GM18511 (cell line): ENCODE results near the gene MX2.

Source experiments
- ATAC-seq: cut with Tn5 transposase; IDR thresholded peaks from one replicate; pipeline ENCODE4 v1.9.1; 2021; ENCODE audit warnings: mild to moderate bottlenecking, moderate library complexity; ENCODE audit not compliant: unreplicated experiment

The MX2 gene

DNA sequence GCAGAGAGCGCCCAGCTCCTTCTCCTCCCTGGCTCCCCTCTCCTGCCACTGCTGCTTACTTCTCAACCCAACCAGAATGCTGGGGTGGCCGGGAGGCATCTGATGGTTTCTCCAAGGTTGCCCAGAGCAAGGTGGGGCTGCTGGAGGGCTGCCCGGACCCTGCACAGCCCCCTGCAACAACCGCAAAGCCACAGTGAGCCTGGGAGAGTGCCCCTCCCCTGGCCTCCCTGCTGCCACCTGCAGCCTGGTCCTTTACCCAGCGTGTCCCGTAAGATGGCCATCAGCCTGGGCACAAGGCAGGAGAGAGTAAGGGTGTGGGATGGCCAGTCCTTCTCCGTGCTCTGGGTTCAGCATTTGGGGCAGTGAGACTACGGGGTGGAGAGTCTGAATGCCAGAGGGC lies 17.0 kb downstream of the MX2 start:
- ATAC-seq = no peak

DNA sequence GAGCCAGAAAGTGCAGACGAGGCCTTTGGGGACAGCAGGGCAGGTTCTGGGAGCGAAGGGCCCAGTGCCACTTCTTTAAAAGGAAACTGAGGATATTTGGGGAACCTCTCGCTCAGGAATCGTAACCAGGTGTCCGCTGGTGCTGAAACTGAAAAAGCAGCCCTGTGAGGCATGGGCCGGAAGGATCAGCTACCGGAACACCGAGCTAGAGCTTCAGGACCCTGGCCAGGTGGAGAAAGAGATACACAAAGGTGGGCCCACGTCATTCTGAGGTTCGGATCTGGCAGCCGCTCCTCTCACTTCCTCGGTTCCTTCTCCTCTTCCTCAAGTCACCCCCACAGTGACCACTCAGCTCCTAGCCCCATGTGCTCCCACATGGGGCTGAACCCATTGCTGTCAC lies 18.1 kb downstream of the MX2 start:
- ATAC-seq = no peak

DNA sequence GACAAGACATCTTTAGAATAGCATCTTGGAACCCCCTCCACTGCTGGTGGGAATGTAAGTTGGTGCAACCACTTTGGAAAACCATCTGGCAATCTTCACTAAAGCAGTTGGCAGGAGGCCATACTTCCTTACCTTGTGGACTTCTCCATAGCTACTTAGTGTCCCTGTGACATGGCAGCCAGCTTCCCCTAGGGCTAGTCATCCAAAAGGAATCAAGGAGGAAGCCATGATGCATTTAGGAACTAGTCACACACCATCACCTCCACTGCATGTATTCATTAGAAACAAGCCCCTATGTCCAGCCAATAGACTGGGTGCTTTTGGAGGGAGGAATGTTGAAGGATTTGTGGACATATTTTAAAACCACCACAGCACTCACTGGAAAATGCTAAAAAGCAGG lies 19.9 kb downstream of the MX2 start:
- no peak for ATAC-seq

DNA sequence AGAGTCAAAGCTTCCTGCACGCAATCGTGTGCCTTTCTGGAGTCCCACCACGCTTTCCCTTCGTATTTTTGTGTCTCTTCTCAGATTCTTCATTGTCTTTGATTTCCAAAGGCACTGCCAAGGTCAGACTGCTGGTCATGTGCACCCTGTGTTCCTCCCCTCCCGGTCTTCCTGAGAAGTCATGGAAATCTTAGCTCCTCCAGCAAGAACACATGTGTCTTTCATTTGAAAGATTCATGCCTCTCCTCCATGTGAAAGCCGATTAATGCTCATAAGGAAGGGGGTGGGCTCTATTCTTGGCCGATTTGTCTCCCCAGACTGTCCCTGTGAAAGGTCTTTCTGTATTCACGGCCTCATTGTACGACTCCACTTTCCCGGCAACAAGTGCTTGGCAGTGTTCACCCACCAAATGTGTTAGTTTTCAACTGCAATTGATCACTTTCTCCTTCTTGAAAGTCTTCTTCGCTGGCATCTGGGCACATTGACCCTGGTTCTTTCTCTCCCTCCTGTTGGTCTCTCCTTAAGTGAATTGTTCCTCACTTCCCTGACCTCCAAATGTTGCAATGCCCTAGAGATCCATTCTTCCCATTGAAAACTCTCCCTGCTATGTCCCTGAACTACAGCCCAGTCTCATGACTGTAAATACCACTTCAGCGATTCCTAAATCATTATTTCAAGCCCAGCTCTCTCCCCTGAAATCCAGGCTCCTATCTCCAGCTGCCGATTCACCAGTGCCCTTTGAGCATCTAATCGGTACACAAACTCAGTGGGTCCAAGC lies 25.4 kb downstream of the MX2 start:
- no peak for ATAC-seq

DNA sequence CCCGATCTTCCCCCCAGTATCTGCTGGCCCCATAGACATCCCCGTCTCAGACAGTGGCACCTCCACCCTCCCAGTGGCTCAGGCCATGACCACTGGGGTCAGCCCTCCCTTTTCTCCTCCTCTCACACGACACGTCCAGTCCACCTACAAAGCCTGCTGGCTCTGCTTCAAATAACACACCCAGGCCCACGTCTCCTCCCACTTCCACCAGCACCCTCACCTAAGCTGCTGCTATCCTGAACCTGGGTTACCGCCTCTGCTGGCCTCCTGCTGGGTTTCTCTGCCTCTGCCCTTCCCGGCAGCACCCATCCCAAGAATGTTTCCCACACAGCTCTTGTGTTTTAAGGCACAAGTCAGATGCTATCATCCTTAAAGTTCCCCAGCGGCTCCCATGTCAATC lies 26.0 kb downstream of the MX2 start:
- ATAC-seq = no peak

DNA sequence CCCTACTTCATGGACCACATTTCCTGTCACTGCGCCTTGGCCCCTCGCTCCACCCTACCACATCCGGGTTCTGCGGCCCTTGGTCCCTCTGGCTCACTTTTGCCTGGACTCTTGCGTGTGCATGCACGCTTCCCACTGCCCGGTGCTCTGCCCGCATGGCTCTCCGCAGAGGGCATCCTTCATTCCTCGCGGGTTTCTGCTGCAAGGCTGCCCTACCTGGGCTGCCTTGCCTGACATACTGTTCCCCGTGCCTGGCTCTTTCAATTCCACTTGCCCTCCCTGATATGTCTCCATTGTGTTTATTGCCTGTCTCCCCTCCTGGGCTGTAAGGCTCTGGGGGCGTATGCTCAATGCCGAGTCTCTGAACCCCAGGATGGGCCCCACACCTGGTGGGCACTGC lies 26.4 kb downstream of the MX2 start:
- no peak for ATAC-seq

DNA sequence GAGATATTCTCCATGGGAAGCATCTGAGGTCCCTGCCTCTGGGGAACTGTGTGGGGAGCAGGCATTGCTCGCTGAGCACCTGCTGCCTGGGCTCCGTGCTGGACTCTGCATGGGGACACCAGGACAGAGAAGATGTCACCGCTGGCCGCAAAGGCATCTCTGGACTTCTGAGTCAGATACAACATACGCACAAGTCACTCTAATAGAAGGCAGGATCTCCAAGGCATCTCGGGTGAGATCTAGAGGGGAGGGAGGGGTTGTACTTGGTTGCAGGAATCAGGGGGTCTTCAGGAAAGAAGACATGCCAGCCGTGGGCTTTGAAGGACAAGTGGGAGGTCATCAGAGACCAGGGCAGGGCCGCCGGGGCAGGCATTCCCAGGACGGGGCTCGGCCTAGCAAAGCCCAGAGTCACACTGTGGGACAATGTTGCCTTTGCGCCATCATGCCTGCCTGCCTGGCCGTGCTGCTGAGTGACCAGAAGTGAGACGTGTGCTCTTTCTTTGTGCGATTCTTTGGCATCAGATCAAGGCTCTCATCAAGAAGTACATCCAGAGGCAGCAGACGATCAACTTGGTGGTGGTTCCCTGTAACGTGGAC lies 28.3 kb downstream of the MX2 start:
- no peak for ATAC-seq

DNA sequence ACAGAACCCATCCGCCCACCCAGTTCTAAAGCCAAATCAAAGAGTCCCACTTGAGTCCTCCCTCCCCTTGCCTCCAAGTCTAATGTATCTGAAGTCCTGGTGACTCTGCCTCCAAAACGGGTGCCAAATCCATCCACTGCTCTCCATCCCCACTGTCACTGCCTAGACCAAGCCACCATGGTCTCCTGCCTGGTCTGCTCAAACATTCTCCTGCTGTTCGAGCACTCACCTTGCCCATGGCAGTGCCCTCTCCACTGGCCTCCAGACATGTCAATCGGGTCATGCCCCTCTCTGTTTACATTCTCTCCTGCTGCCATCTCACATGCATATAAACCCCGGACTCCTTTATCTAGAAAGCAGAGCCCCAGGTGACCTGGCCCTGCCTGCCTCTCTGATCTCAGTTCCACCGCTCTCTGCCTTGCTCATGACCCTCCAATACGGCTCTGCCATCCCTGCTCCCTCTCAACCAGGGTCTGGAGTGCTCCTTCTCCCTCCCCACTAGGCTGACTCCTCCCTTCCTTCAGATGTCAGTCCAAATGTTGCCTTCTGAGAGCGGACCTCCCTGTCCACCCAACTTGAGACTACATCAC lies 32.1 kb downstream of the MX2 start:
- ATAC-seq = no peak

DNA sequence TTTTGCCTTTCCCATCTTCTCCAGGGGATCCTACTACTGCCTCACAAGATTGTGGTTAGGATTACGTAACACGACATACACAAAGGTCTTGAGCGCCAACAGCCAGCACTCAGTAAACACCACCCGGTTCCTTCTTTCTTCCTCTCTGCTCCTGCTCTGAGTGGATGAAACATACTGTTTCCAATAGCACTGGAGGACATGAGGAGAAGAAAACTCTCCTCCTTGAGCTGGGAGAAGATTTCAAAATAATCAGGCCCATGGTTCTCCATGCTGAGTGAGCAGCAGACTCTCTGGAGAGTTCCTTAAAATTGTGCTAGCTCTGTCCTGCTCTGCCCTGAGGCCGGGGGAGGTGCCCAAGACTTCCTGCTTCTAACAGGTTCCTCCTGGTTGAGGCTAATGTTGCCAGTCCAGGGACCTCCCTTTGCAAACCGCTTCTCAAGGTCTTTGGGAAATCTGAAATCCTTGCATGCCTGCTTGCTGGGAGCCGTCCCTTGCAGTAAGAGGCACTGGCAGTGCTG lies 34.8 kb downstream of the MX2 start:
- no peak for ATAC-seq

DNA sequence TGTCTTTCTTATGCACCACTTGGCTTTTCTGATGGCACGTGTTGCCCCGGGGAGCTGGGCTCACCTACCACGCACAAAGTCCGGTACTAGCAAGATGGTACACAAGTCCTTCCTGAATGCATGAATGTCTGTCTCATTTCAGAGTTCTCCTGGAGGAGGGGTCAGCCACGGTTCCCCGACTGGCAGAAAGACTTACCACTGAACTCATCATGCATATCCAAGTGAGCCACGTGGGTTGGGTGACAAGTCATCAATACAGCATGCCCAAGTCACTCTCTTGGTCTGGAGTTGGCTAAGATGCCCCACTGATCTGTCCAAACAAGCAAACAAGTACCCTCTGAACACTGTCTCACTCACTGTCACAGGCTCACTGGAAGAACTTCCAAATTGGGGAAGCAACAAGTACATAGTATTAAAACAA lies 35.7 kb downstream of the MX2 start:
- ATAC-seq = no peak

DNA sequence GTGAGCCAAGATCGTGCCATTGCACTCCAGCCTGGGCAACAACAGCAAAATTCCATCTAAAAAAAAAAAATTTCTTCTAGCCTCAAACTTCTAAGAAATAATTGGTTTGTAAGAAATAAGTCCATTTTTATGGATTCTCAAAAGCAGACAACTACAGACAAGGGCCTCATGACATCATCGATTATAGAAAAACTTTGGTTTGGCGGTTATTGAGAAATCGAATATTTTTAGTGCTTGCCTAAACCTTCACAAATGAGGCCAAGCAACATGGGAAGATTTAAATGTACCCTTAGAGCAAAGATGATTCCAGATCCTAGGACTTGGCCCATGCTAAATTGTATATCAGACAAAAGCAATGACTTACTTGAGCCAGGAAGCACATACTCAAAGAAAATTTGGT lies 36.4 kb downstream of the MX2 start:
- no peak for ATAC-seq

DNA sequence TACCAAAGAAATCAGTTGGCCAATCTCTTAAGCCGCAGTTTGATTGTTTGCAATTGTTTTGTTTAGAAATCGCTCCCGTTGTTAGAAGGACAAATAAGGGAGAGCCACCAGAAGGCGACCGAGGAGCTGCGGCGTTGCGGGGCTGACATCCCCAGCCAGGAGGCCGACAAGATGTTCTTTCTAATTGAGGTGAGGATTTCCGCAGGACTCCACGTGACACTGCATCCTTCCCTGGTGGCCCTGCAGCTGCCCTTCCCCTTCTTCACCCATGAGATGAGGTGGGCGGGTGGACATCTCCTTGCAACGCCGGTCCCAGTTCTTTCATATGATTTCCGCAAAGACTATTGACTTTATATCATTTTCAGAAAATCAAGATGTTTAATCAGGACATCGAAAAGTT lies 37.0 kb downstream of the MX2 start:
- ATAC-seq = no peak

DNA sequence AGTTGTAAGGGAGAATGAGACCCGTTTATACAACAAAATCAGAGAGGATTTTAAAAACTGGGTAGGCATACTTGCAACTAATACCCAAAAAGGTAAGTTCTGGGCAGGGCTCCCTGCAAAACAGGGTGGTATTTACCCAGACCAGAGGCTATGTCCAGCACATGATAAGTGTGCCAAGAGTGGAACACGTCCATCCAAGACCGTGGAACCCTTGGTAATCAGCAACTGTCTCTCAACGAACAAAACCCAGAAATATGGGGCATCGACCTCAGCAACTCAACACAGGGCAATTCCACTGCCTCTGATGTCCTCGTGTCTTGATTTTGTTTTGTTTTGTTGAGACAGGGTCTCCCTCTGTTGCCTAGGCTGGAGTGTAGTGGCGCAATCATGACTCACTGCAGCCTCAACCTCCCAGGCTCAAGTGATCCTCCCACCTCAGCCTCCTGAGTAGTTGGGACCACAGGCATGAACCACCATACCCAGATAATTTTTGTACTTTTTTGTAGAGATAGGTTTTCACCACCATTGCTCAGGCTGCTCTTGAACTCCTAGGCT lies 37.5 kb downstream of the MX2 start:
- ATAC-seq = no peak

DNA sequence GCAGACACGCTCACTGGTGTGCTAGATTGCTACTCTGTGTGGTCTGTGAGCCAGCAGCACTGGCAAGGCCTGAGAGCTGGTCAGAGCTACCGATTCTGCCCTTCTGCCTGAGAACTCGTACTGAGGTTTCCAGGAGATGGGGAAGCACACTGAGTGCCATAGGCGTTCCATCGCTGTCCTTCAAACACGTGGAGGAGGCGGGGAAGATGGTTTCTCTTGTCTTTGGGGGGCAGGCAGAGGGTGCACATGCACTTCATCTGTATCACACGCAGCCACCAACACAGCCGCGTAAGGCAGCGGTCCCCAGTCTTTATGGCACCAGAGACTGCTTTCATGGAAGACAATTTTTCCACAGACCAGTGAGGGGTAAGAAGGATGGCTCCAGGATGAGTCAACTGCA lies 40.4 kb downstream of the MX2 start:
- ATAC-seq = no peak

DNA sequence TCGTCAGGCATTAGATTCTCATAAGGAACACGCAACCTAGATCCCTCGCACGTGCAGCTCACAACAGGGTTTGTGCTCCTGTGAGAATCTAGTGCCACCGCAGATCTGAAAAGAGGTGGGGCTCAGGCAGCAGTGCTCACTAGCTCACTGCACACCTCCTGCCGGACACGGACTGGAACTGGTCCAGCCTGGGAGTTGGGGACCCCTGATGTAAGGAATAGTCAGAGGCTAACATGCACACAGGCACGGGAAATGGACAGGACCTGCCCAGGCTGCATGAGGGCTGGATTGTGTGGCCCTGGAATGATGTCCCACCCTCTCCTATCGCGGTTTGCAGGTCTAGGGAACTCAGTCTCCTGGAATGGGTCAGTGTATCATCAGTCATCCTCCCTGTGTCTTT lies 41.0 kb downstream of the MX2 start:
- ATAC-seq = no peak

DNA sequence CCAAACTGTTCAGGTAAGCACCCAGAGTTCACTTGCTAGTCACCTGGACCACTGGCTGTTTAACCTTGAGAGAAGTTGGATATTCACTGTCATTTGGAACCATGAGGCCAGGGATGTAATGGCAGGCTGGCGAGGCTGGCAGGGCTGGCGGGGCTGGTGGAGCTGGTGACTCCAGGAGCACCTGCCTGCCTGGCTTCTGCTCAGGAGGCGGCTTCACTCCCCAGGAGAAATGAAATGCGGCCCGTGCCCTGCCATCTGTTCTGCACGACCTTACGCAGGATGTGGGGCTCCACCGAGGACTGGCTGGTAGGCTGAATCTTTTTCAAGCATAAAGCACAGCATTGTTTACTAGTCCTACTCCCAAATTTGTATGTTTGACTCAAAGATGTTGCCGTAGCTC lies 41.5 kb downstream of the MX2 start:
- no peak for ATAC-seq

DNA sequence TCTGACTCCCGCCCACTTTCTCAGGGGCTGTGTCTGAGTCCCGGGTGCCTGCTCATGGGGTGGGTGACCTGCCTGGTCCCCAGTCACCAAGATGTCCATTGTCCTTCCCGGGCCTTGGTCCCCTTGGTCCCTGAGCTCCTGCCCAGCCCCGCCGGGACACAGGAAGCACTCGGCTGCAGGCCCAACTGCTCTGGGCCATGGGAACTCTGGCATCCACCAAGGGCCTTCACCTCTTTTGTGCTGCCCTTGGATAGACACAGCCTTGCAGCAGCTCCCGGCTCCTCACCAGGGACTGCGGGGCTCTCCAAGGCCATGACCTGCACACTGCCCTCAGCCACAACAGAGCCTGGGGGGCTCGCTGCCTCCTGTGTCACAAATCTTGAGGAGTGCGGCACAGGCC lies 42.1 kb downstream of the MX2 start:
- ATAC-seq = no peak

DNA sequence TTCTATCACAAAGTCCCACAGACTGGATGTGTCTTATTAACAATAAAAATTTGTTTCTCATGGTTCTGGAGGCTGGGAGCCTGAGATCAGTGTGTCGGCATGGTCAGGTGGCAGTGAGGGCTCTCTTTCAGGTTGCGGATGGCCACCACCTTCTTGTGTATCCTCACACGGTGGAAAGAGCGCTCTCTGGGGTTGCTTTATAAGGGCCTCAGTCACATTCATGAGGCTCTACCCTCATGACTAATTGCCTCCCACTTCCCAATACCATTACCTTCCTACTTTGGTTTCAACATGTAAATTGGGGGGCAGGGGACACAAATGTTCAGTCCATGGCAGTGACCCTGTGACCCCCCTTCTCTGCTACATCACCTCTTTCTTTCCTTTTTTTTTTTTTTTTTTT lies 43.5 kb downstream of the MX2 start:
- ATAC-seq = no peak

DNA sequence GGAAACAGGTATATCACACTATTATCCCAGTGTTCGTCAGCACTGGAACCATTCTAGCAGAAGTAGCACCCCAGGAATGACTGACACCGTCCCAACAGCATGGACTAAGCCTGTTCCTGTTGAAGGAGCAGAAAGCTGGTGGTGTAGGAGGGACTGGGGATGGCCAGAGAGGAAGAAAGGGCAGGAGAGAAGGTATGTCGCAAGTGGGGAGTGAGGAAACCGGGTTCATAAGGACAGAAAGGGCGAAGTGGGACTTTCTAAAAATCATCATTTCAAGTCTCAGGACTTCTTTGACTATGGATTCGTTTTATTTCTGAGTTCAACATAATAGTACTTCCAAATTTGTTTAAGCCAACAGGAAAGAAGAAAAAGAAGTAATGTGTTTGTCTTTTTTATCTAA lies 44.5 kb downstream of the MX2 start:
- ATAC-seq = no peak

DNA sequence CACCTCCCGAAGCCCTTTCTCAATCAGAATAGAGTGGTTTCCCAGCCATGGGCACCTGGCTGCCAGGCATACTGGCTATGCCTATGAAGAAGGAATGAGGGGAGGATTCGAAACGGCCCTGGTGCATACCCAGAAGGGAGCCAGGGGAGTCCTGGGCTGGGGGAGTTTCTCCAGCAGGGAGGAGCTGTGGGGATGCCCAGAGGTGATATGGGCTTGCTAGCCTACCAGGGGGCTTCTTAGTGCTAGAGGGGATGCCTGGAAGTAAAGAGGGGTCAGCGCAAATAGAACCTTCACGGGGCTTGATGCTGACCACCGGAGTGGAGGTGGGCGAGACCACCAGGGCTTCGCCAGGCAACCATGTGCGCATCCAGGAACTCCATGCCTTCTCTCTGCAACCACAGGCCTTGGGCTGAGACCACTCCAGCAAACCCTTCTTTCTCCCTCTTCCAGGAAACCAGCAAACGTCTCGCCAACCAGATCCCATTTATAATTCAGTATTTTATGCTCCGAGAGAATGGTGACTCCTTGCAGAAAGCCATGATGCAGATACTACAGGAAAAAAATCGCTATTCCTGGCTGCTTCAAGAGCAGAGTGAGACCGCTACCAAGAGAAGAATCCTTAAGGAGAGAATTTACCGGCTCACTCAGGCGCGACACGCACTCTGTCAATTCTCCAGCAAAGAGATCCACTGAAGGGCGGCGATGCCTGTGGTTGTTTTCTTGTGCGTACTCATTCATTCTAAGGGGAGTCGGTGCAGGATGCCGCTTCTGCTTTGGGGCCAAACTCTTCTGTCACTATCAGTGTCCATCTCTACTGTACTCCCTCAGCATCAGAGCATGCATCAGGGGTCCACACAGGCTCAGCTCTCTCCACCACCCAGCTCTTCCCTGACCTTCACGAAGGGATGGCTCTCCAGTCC lies 46.0 kb downstream of the MX2 start:
- ATAC-seq = no peak

DNA sequence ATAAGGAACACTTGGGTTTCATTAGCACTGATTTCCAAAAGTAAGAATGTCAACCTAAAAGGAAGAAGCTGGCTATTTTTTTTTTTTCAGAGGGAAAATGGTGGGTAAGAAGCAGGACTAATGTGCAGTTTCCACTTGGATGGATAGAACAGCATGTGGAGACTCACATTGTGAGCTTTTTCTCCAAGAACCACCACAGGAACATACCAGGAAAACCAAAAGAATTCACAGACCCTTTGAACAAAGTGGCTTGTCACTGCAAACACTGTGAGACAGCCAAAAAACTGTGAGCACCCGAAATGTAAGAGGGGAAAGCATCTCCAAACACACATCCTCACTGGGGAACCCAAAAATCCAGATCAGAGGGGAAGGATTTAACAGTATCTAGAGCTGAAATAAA lies 48.5 kb downstream of the MX2 start:
- ATAC-seq = no peak
